Astrocyte (in vitro differentiated cells and primary cell): ENCODE measurements around the gene DUSP28. TPM values are rescaled to one million over a fixed set of nuclear protein-coding genes. Genes with fewer than 3 reads are reported as not detected.

Experiments used
- DNase-seq: peaks from one replicate; pipeline ENCODE4 v3.0.0-alpha.2; 2010; ENCODE audit warnings: low read depth
- FAIRE-seq: peaks from 2 replicates; lab custom pipeline; 2011; peaks lifted over from hg19 to GRCh38; lab: Jason Lieb, UNC
- H2AFZ ChIP-seq: 2 replicates; pipeline ENCODE4 v1.6.0; 2012; ENCODE audit warnings: low read depth, low read length, inconsistent platforms
- H3K27ac ChIP-seq: 2 replicates; pipeline ENCODE4 v1.5.1; 2011; ENCODE audit warnings: low read depth, low read length, inconsistent platforms
- H3K27me3 ChIP-seq: 2 replicates; pipeline ENCODE4 v1.6.0; 2011; ENCODE audit warnings: low read length, inconsistent platforms; ENCODE audit not compliant: insufficient read depth
- H3K36me3 ChIP-seq: 2 replicates; pipeline ENCODE4 v1.5.1; 2011; ENCODE audit warnings: low read length, inconsistent platforms; ENCODE audit not compliant: insufficient read depth
- H3K4me1 ChIP-seq: 2 replicates; pipeline ENCODE4 v1.5.1; 2011; ENCODE audit warnings: low read length, inconsistent platforms; ENCODE audit not compliant: insufficient read depth
- H3K4me2 ChIP-seq: 2 replicates; pipeline ENCODE4 v1.6.0; 2012; ENCODE audit warnings: low read length, inconsistent platforms
- H3K4me3 ChIP-seq: 2 replicates; pipeline ENCODE4 v1.5.1; 2011; ENCODE audit warnings: low read depth, mild to moderate bottlenecking, low read length, inconsistent platforms; ENCODE audit not compliant: insufficient read depth
- H3K79me2 ChIP-seq: 2 replicates; pipeline ENCODE4 v1.6.0; 2012; ENCODE audit warnings: mild to moderate bottlenecking, low read length, inconsistent platforms; ENCODE audit not compliant: insufficient read depth
- H3K9ac ChIP-seq: 2 replicates; pipeline ENCODE4 v1.6.0; 2012; ENCODE audit warnings: mild to moderate bottlenecking, low read length, inconsistent platforms
- H3K9me3 ChIP-seq: 2 replicates; pipeline ENCODE4 v1.5.1; 2012; ENCODE audit warnings: low read depth, mild to moderate bottlenecking, low read length, inconsistent platforms; ENCODE audit not compliant: insufficient read depth
- H4K20me1 ChIP-seq: 2 replicates; pipeline ENCODE4 v1.6.0; 2012; ENCODE audit warnings: low read length, inconsistent platforms; ENCODE audit not compliant: insufficient read depth
- H3K27ac Mint-ChIP-seq: one replicate; pipeline ENCODE4 v1.8.0; 2021; ENCODE audit warnings: mild to moderate bottlenecking, mixed read lengths; ENCODE audit not compliant: unreplicated experiment
- H3K27me3 Mint-ChIP-seq: one replicate; pipeline ENCODE4 v1.8.0; 2021; ENCODE audit warnings: low read depth, mixed read lengths; ENCODE audit not compliant: unreplicated experiment
- H3K36me3 Mint-ChIP-seq: one replicate; pipeline ENCODE4 v1.8.0; 2021; ENCODE audit warnings: low read depth, mixed read lengths; ENCODE audit not compliant: unreplicated experiment
- H3K4me1 Mint-ChIP-seq: one replicate; pipeline ENCODE4 v1.8.0; 2021; ENCODE audit warnings: low read depth, mixed read lengths; ENCODE audit not compliant: unreplicated experiment
- H3K4me3 Mint-ChIP-seq: one replicate; pipeline ENCODE4 v1.8.0; 2021; ENCODE audit warnings: mild to moderate bottlenecking, moderate library complexity, mixed read lengths; ENCODE audit not compliant: unreplicated experiment
- H3K9me3 Mint-ChIP-seq: one replicate; pipeline ENCODE4 v1.8.0; 2021; ENCODE audit warnings: mild to moderate bottlenecking, mixed read lengths; ENCODE audit not compliant: unreplicated experiment
- CTCF ChIP-seq: IDR thresholded peaks from 2 replicates; pipeline ENCODE4 v1.5.1; 2011; ENCODE audit warnings: low read depth, mild to moderate bottlenecking, inconsistent platforms, low read length, moderate library complexity; ENCODE audit not compliant: insufficient read depth
- EZH2 ChIP-seq: IDR thresholded peaks from 2 replicates; pipeline ENCODE4 v1.6.1; 2012; ENCODE audit warnings: mild to moderate bottlenecking, low read length, inconsistent platforms; ENCODE audit not compliant: insufficient read depth
- total RNA-seq: library from RNA; stranded (reverse); gene quantifications from 2 replicates; pipeline ENCODE4 v1.2.1, GENCODE V29; 2021

The DUSP28 gene
- total RNA-seq, 1 donor from 2014 or later = 4.1 TPM

DNA sequence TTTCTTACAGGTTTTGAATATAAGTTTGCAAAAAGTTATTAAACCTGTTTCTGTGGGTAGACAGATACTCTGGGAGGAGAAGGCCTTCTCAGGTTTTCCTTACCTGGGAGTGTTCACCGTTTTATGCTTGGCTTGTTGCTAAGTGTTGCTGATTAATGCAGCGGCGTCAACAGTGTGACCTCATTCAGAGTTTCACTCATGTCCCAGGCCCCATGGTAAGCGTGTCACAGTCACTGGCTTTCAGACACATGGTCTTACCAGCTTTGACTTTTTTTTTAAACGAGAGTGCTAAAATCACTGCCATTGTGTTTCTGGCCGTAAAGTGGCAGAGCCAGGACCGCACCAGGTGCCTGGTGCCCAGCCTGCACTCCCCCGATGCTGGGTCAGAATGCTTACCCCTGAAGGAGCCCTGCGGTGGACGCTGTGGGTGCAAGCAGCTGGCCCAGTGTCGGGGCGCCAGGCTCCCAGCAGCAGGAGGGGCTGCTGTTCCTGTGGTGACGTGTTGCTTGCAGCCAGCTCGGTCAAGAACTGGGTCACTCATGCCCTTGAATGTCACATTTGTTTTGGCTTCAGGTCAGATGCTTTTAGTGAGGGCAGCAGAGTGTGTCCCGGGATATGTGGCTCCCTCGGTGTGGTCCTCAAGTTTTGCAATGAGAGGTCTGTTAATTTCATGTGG is 29.8 kb downstream of the DUSP28 start:
- Histone ChIP-seq H3K27ac (no peak overlapping the region), H3K9me3 (no peaks in the 10 kb centered on the region), H3K9ac (no peak overlapping the region), H3K4me3 (no peak overlapping the region), H3K79me2 (peaks cover 74% of the 10 kb centered on the region), H3K27me3 (no peaks in the 10 kb centered on the region), H3K36me3 (peaks cover 4% of the 10 kb centered on the region), H4K20me1 (peaks cover 84% of the 10 kb centered on the region), H2AFZ (no peak overlapping the region), H3K4me2 (no peak overlapping the region), H3K4me1 (peaks cover 28% of the 10 kb centered on the region)
- no peaks in the 10 kb centered on the region for H3K9me3 Mint-ChIP-seq
- no peak for FAIRE-seq
- H3K4me3 Mint-ChIP-seq = no peak overlapping the region
- H3K27me3 Mint-ChIP-seq = no peaks in the 10 kb centered on the region
- H3K36me3 Mint-ChIP-seq = no peaks in the 10 kb centered on the region
- peaks cover 21% of the 10 kb centered on the region for H3K4me1 Mint-ChIP-seq
- H3K27ac Mint-ChIP-seq = no peak overlapping the region
- DNase-seq = no peak
- no peak for TF ChIP-seq EZH2

DNA sequence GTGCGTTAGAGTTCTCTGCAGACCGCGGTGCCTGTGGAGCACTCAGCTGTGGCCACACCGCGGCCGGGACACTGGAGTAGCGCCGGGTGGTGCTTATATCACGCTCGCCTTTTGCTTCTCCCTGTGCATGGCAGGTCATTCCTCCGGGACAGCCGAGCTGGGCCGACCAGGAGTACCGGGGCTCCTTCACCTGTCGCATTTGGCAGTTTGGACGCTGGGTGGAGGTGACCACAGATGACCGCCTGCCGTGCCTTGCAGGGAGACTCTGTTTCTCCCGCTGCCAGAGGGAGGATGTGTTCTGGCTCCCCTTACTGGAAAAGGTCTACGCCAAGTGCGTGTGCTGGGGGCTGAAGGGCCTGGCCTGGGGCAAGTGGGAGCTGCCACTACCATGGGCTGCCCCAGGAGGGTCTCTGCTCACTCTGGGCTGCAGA is 30.5 kb downstream of the DUSP28 start:
- H3K4me1 ChIP-seq = peaks cover 21% of the 10 kb centered on the region
- no peak for TF ChIP-seq CTCF
- no peaks in the 10 kb centered on the region for H3K27me3 ChIP-seq
- no peak overlapping the region for H3K9ac ChIP-seq
- Mint-ChIP-seq H3K27ac (no peak overlapping the region), H3K36me3 (peaks cover 2% of the 10 kb centered on the region), H3K27me3 (no peaks in the 10 kb centered on the region), H3K4me3 (no peak overlapping the region), H3K9me3 (no peaks in the 10 kb centered on the region), H3K4me1 (peaks cover 17% of the 10 kb centered on the region)
- no peak overlapping the region for H3K4me3 ChIP-seq
- FAIRE-seq = no peak
- peaks cover 67% of the 10 kb centered on the region for H3K79me2 ChIP-seq
- peak overlapping the region; percentile 42 for H3K4me2 ChIP-seq
- no peaks in the 10 kb centered on the region for H3K9me3 ChIP-seq
- H3K36me3 ChIP-seq = peaks cover 4% of the 10 kb centered on the region
- peaks cover 85% of the 10 kb centered on the region for H4K20me1 ChIP-seq
- DNase-seq = no peak
- no peak overlapping the region for H3K27ac ChIP-seq
- no peak overlapping the region for H2AFZ ChIP-seq

- no peak overlapping the region for H3K4me3 Mint-ChIP-seq
- peaks cover 62% of the 10 kb centered on the region for H3K79me2 ChIP-seq
- no peaks in the 10 kb centered on the region for H3K9me3 Mint-ChIP-seq
- no peak overlapping the region for H3K27ac Mint-ChIP-seq
- DNase-seq (peak; percentile 41), FAIRE-seq (peak; percentile 20)
- H3K9me3 ChIP-seq = no peaks in the 10 kb centered on the region
- H3K4me1 Mint-ChIP-seq = peaks cover 17% of the 10 kb centered on the region
- TF ChIP-seq EZH2 (no peak), CTCF (no peak)
- peaks cover 4% of the 10 kb centered on the region for H3K36me3 ChIP-seq
- H3K36me3 Mint-ChIP-seq = peaks cover 4% of the 10 kb centered on the region
- peaks cover 20% of the 10 kb centered on the region for H3K4me1 ChIP-seq
- no peaks in the 10 kb centered on the region for H3K27me3 Mint-ChIP-seq
- H2AFZ ChIP-seq = no peak overlapping the region
- H3K4me3 ChIP-seq = no peak overlapping the region
- H3K9ac ChIP-seq = no peak overlapping the region
- H3K4me2 ChIP-seq = peak overlapping the region; percentile 42
- H4K20me1 ChIP-seq = peaks cover 88% of the 10 kb centered on the region
- no peaks in the 10 kb centered on the region for H3K27me3 ChIP-seq
- H3K27ac ChIP-seq = no peak overlapping the region
These were observed 31.1 kb downstream of the DUSP28 start for GRCh38 chr2:240591226-240591625.
